Activated T-cell treated with anti-CD3 and anti-CD28 coated beads, Interleukin-2, amount 50 U/mL, for 4 hours (primary cell): Measurements from ENCODE around the gene NBPF11. TPM values are rescaled to one million over a fixed set of nuclear protein-coding genes. Genes with fewer than 3 reads are reported as not detected.
"Not testable (repeated sequence)": the region's sequence is repeated elsewhere in the genome, so short reads cannot be mapped to it uniquely, and the experiment has no call there.

Experiments
- ATAC-seq, 2 donors: fragments of 200-7000 bp; cut with Tn5 transposase; one replicate each; pipeline ENCODE4 v1.10.0; 2021
- DNase-seq: peaks from one replicate; pipeline ENCODE4 v3.0.0-alpha.2; 2020
- H3K27me3 Mint-ChIP-seq: one replicate; pipeline ENCODE4 v1.8.0; 2021; ENCODE audit warnings: low read depth, mixed read lengths
- H3K36me3 Mint-ChIP-seq: one replicate; pipeline ENCODE4 v1.8.0; 2022; ENCODE audit warnings: mixed read lengths; ENCODE audit not compliant: insufficient read depth
- H3K4me1 Mint-ChIP-seq: one replicate; pipeline ENCODE4 v1.8.0; 2021; ENCODE audit warnings: low read depth, mixed read lengths
- H3K4me3 Mint-ChIP-seq: one replicate; pipeline ENCODE4 v1.8.0; 2021; ENCODE audit warnings: mild to moderate bottlenecking, moderate library complexity, mixed read lengths
- H3K9me3 Mint-ChIP-seq: one replicate; pipeline ENCODE4 v1.8.0; 2021; ENCODE audit warnings: mixed read lengths
- total RNA-seq, 3 donors: library from RNA; stranded (reverse); gene quantifications; one replicate each; pipeline ENCODE4 v1.2.1, GENCODE V29; 2021

The NBPF11 gene
- total RNA-seq, 3 donors from 2014 or later, result 5.1 to 6.4 (median 6.1) TPM

DNA sequence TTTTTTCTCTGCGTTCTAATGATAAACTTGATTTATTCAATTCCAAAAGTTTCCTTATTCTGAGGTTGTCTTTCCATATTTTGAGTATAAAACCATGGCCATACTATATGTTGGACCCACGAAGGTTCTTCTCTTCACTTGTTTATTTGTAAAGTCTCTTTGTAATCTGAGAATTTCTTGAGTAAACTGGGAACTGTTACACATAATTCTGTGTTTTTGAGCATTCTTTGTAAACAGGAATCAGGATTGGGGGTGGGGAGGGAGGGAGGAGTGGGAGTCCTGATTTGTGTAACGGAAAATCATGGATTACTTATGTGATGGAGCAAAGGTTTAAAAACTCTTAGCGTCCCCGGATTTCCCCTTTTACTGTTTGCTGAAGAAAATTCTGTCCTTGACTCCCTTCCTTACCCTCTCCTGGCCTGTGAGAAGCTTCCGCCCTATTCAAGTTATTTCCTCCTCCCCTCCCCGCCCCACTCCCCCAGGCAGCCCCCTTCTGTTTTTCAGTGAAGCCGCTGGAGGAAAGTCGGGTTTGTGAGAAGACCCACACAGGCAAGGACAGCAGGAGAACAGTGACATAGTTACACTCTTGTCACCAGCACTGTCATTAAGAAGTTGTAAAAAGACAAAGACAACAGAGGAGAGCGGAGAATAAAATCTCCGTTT is 6.4 kb upstream of the NBPF11 start:
- no peaks in the 10 kb centered on the region for H3K9me3 Mint-ChIP-seq
- DNase-seq, result no peak
- H3K4me3 Mint-ChIP-seq, result no peak overlapping the region
- peaks cover 29% of the 10 kb centered on the region for H3K27me3 Mint-ChIP-seq
- no peak for ATAC-seq
- H3K36me3 Mint-ChIP-seq, result no peaks in the 10 kb centered on the region
- peaks cover 8% of the 10 kb centered on the region for H3K4me1 Mint-ChIP-seq

DNA sequence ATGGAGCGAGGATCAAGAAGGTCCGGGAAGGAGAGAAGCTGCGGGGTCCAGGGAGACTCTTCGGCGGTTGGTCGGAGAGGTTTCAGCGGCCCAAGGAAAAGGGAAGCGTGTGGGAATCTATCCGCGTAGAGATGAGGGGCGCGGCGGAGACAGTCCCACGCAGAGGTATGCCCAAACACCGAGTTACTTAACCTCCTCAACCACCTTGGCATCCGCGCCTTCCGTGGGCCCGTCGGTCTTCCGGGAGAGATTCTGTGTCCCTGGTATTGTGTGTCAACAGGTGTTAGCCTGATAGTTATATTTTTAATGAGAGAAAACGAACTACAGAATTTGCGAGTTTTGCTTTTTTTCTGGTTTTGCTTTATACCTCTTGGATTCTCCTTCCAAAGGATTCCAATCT is 5.7 kb upstream of the NBPF11 start:
- H3K27me3 Mint-ChIP-seq, result peaks cover 29% of the 10 kb centered on the region
- not testable (repeated sequence) for H3K36me3 Mint-ChIP-seq, H3K4me1 Mint-ChIP-seq, ATAC-seq, H3K4me3 Mint-ChIP-seq, DNase-seq, H3K9me3 Mint-ChIP-seq

GRCh38 chr1:148155494-148156275 is 3.6 kb upstream of the NBPF11 start:
- peaks cover 28% of the 10 kb centered on the region for H3K27me3 Mint-ChIP-seq
- not testable (repeated sequence) for DNase-seq, ATAC-seq, H3K9me3 Mint-ChIP-seq, H3K4me3 Mint-ChIP-seq, H3K36me3 Mint-ChIP-seq
- peaks cover 15% of the 10 kb centered on the region for H3K4me1 Mint-ChIP-seq

DNA sequence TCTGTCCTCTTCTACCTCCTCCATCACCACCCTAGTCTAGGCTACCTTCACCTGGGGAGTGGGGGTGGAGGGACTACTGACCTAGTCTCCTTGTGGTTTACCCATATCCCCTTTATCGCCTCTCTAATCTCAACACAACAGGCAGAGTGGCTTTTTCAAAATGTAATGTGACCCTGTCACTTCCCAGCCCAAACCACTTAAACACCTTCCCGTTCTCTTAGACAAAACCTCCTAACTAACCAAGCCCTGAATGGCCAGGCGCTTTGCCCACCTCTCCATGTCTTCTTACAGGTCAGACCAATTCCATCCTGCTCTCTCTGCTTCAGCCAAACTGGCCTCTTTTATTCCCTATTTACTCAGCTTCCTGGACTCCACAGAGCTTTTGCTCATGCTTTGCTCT is 714 bp upstream of the NBPF11 start:
- DNase-seq, ATAC-seq, H3K36me3 Mint-ChIP-seq, H3K27me3 Mint-ChIP-seq, H3K9me3 Mint-ChIP-seq: not testable (repeated sequence)
- peak overlapping the region; percentile 75 for H3K4me3 Mint-ChIP-seq
- peaks cover 13% of the 10 kb centered on the region for H3K4me1 Mint-ChIP-seq

DNA sequence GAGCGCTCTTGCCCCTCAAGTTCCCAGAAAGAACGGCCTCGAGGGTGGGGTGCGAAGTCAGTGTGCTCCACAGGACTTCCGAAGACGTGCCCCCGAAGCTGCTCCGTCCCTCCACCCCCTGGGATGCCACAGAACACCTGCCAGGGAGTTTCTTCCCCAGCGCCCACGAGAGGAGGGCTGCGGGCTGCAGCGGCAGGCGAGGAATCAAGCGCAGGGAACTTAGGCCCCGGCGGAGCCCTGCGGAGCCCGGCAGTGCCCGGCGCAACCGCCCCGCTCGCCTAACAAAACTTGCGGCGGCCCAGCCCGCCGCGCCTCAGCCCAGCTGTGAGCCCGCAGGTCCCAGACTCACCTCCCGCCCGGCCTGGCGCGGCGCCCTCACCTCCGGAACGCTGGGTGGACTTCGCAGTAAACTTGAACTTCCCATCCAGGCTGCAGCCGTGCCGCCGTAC is 686 bp downstream of the NBPF11 start:
- not testable (repeated sequence) for H3K9me3 Mint-ChIP-seq, H3K36me3 Mint-ChIP-seq, DNase-seq, H3K27me3 Mint-ChIP-seq
- H3K4me1 Mint-ChIP-seq, result peaks cover 13% of the 10 kb centered on the region
- peak overlapping the region; percentile 93 for H3K4me3 Mint-ChIP-seq
- ATAC-seq, result peak; percentile 41 to 46

- not testable (repeated sequence) for H3K27me3 Mint-ChIP-seq, H3K36me3 Mint-ChIP-seq, DNase-seq, ATAC-seq, H3K9me3 Mint-ChIP-seq
- Mint-ChIP-seq H3K4me1 (peaks cover 13% of the 10 kb centered on the region), H3K4me3 (peak overlapping the region; percentile 93)
These were observed 1.1 kb downstream of the NBPF11 start for GRCh38 chr1:148150945-148151344.

GRCh38 chr1:148150014-148150413 is 2.1 kb downstream of the NBPF11 start:
- not testable (repeated sequence) for H3K4me3 Mint-ChIP-seq, H3K9me3 Mint-ChIP-seq, H3K4me1 Mint-ChIP-seq, DNase-seq, H3K27me3 Mint-ChIP-seq, H3K36me3 Mint-ChIP-seq, ATAC-seq

DNA sequence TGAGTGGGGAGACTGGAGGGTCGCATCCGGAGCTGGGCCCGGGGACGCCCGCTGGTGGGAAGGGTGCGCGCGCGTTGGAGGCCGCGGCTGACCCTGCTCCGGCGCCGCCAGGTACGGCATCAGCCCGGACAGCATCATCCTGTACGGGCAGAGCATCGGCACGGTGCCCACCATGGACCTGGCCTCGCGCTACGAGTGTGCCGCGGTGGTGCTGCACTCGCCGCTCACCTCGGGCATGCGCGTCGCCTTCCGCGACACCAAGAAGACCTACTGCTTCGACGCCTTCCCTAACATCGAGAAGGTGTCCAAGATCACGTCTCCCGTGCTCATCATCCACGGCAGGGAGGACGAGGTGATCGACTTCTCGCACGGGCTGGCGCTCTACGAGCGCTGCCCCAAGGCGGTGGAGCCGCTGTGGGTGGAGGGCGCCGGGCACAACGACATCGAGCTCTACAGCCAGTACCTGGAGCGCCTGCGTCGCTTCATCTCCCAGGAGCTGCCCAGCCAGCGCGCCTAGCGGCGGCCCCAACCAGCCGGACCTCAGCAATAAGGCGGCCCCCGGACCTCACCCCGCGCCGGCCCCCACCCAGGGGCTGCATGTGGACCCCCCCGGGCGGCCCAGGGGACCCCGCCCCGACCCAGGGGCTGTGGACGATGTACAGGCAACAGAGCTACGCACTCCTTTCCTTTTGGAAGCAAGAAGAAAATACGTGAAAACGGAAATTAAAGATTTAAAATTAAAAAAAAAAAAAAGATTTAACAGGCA is 2.8 kb downstream of the NBPF11 start:
- not testable (repeated sequence) for ATAC-seq, H3K27me3 Mint-ChIP-seq

GRCh38 chr1:148147052-148147838 is 4.8 kb downstream of the NBPF11 start:
- H3K36me3 Mint-ChIP-seq, H3K4me3 Mint-ChIP-seq, DNase-seq, H3K4me1 Mint-ChIP-seq, H3K9me3 Mint-ChIP-seq, ATAC-seq, H3K27me3 Mint-ChIP-seq: not testable (repeated sequence)

More for the DNA sequence above, 2.8 kb downstream of the NBPF11 start:
- not testable (repeated sequence) for DNase-seq, H3K36me3 Mint-ChIP-seq, H3K4me3 Mint-ChIP-seq, H3K9me3 Mint-ChIP-seq, H3K4me1 Mint-ChIP-seq

- H3K9me3 Mint-ChIP-seq, ATAC-seq, H3K4me3 Mint-ChIP-seq, H3K27me3 Mint-ChIP-seq, H3K4me1 Mint-ChIP-seq, H3K36me3 Mint-ChIP-seq, DNase-seq: not testable (repeated sequence)
These were observed 5.7 kb downstream of the NBPF11 start for GRCh38 chr1:148146191-148146997.

- not testable (repeated sequence) for H3K4me3 Mint-ChIP-seq, H3K9me3 Mint-ChIP-seq, H3K36me3 Mint-ChIP-seq
These were observed 8.9 kb downstream of the NBPF11 start for GRCh38 chr1:148143223-148143622.

DNA sequence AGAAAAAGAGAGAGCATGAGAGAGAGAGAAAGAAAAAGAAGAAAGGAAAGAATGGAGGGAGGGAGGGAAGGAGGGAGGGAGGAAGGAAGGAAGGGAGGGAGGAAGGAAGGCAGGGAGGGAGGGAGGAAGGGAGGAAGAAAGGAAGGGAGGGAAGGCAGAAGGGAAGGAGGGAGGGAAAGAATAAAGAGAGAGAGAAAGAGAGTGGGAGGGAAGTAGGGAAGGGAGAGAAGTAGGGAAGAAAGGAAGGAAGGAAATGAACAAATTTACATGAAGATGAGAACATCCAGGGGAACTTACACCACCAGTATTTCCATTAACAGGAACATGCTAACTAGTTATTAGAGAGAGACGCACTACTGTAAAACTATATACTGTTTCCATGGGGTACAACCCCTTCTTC is 10.1 kb downstream of the NBPF11 start:
- H3K36me3 Mint-ChIP-seq, H3K4me3 Mint-ChIP-seq, DNase-seq, H3K27me3 Mint-ChIP-seq, ATAC-seq, H3K4me1 Mint-ChIP-seq, H3K9me3 Mint-ChIP-seq: not testable (repeated sequence)

More at GRCh38 chr1:148143223-148143622, 8.9 kb downstream of the NBPF11 start:
- H3K4me1 Mint-ChIP-seq, DNase-seq, H3K27me3 Mint-ChIP-seq, ATAC-seq: not testable (repeated sequence)

DNA sequence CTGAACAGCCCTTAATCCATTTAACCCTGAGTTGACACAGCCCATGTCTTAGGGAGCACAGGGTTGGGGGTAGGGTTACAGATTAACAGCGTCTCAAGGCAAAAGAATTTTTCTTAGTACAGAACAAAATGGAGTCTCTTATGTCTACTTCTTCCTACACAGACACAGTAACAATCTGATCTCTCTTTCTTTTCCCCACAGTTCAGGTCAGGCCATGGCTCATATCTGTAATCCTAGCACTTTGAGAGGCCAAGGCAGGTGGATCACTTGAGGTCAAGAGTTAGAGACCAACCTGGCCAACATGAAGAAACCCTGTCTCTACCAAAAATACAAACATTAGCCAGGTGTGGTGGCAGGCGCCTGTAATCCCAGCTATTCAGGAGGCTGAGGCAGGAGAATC is 13.5 kb downstream of the NBPF11 start:
- not testable (repeated sequence) for H3K27me3 Mint-ChIP-seq, H3K4me3 Mint-ChIP-seq, ATAC-seq, H3K4me1 Mint-ChIP-seq, DNase-seq, H3K36me3 Mint-ChIP-seq, H3K9me3 Mint-ChIP-seq
